ENCODE measurements around the gene ZNRF2.
A peak's percentile ranks its signal among the peaks of the same experiment; 100 is the strongest.

The ZNRF2 gene

GRCh38 chr7:30349170-30349569 is 64.8 kb downstream of the ZNRF2 start:
- H3K4me3 ChIP-seq (ENCODE audit: insufficient read depth, low read length, poor library complexity, severe bottlenecking): no peak overlapping the region
- H3F3A ChIP-seq (ENCODE audit: insufficient read depth): peaks cover 46% of the 10 kb centered on the region
- H4K20me1 ChIP-seq (ENCODE audit: low read depth, low read length): peaks cover 28% of the 10 kb centered on the region; the same call in 1 of the 2 replicates
- H3K9me2 ChIP-seq (replicated peaks; ENCODE audit: insufficient read depth, low read length): no peaks in the 10 kb centered on the region
- no peak overlapping the region for H3K9ac ChIP-seq (ENCODE audit: low read length)
- H3K79me2 ChIP-seq (ENCODE audit: insufficient read depth, low read length): peaks cover 93% of the 10 kb centered on the region
- H3K36me3 ChIP-seq (ENCODE audit: low read length): no peaks in the 10 kb centered on the region
- no peaks in the 10 kb centered on the region for H3K27me3 ChIP-seq (ENCODE audit: low read length)
- TF ChIP-seq EZH2phosphoT487 (conservative IDR thresholded peaks at IDR 0.05; ENCODE audit: low read length): no peak
- no peak for TF ChIP-seq CTCF (IDR thresholded peaks at IDR 0.05; ENCODE audit: insufficient read depth, low read length, poor library complexity, severe bottlenecking)
- no peak overlapping the region for H3K27ac ChIP-seq (ENCODE audit: low read depth, low read length)
- no peak overlapping the region for H2AFZ ChIP-seq (ENCODE audit: low read depth, low read length, severe bottlenecking)
- H3K4me2 ChIP-seq (ENCODE audit: low read depth, low read length, poor library complexity, severe bottlenecking): peak overlapping the region; percentile 53
- no peaks in the 10 kb centered on the region for H3K9me3 ChIP-seq (ENCODE audit: insufficient read depth, low read length)

GRCh38 chr7:30349816-30350215 is 65.4 kb downstream of the ZNRF2 start:
- Histone ChIP-seq H4K20me1 (ENCODE audit: low read depth, low read length) (peaks cover 28% of the 10 kb centered on the region; the same call in 1 of the 2 replicates), H3F3A (ENCODE audit: insufficient read depth) (peaks cover 39% of the 10 kb centered on the region), H3K79me2 (ENCODE audit: insufficient read depth, low read length) (peaks cover 94% of the 10 kb centered on the region), H3K27me3 (ENCODE audit: low read length) (no peaks in the 10 kb centered on the region), H3K9me2 (replicated peaks; ENCODE audit: insufficient read depth, low read length) (no peaks in the 10 kb centered on the region), H3K4me3 (ENCODE audit: insufficient read depth, low read length, poor library complexity, severe bottlenecking) (no peak overlapping the region), H3K9ac (ENCODE audit: low read length) (no peak overlapping the region), H3K36me3 (ENCODE audit: low read length) (no peaks in the 10 kb centered on the region), H3K9me3 (ENCODE audit: insufficient read depth, low read length) (no peaks in the 10 kb centered on the region), H3K4me2 (ENCODE audit: low read depth, low read length, poor library complexity, severe bottlenecking) (no peak overlapping the region), H3K27ac (ENCODE audit: low read depth, low read length) (no peak overlapping the region), H2AFZ (ENCODE audit: low read depth, low read length, severe bottlenecking) (no peak overlapping the region)
- no peak for TF ChIP-seq EZH2phosphoT487 (conservative IDR thresholded peaks at IDR 0.05; ENCODE audit: low read length)
- no peak for TF ChIP-seq CTCF (IDR thresholded peaks at IDR 0.05; ENCODE audit: insufficient read depth, low read length, poor library complexity, severe bottlenecking)

GRCh38 chr7:30351286-30351685 is 66.9 kb downstream of the ZNRF2 start:
- H3K9me2 ChIP-seq (replicated peaks; ENCODE audit: insufficient read depth, low read length): no peaks in the 10 kb centered on the region

More at GRCh38 chr7:30351286-30351685, 66.9 kb downstream of the ZNRF2 start:
- Histone ChIP-seq H3K9me3 (ENCODE audit: insufficient read depth, low read length) (no peaks in the 10 kb centered on the region), H2AFZ (ENCODE audit: low read depth, low read length, severe bottlenecking) (no peak overlapping the region), H3K4me2 (ENCODE audit: low read depth, low read length, poor library complexity, severe bottlenecking) (no peak overlapping the region), H3K27ac (ENCODE audit: low read depth, low read length) (no peak overlapping the region), H3K79me2 (ENCODE audit: insufficient read depth, low read length) (peaks cover 93% of the 10 kb centered on the region), H3K9ac (ENCODE audit: low read length) (no peak overlapping the region), H3K27me3 (ENCODE audit: low read length) (no peaks in the 10 kb centered on the region), H3K4me3 (ENCODE audit: insufficient read depth, low read length, poor library complexity, severe bottlenecking) (no peak overlapping the region), H3K36me3 (ENCODE audit: low read length) (peaks cover 4% of the 10 kb centered on the region; the same call in 1 of the 2 replicates), H3F3A (ENCODE audit: insufficient read depth) (peaks cover 30% of the 10 kb centered on the region), H4K20me1 (ENCODE audit: low read depth, low read length) (peaks cover 19% of the 10 kb centered on the region; the same call in 1 of the 2 replicates)
- no peak for TF ChIP-seq CTCF (IDR thresholded peaks at IDR 0.05; ENCODE audit: insufficient read depth, low read length, poor library complexity, severe bottlenecking)
- no peak for TF ChIP-seq EZH2phosphoT487 (conservative IDR thresholded peaks at IDR 0.05; ENCODE audit: low read length)

Measured in SU-DHL-6 (cell line).